KMS-11 (cell line): ENCODE data around the gene CRACDL.

Experiments
- H2AFZ ChIP-seq: fragments of 200-600 bp; sonication (generic); 2 replicates; pipeline ENCODE4 v1.6.1; 2016; ENCODE audit warnings: antibody characterized with exemption, mixed run types, low read depth
- H3K27ac ChIP-seq: fragments of 200-600 bp; sonication (generic); 2 replicates; pipeline ENCODE4 v1.6.1; 2016; ENCODE audit warnings: mild to moderate bottlenecking, mixed run types
- H3K27me3 ChIP-seq: fragments of 200-600 bp; sonication (generic); 2 replicates; pipeline ENCODE4 v1.6.1; 2017; ENCODE audit warnings: mild to moderate bottlenecking, low read depth, mixed run types, moderate library complexity; ENCODE audit not compliant: insufficient read depth
- H3K36me3 ChIP-seq: fragments of 200-600 bp; sonication (generic); 2 replicates; pipeline ENCODE4 v1.6.1; 2017; ENCODE audit warnings: mild to moderate bottlenecking, mixed run types; ENCODE audit not compliant: insufficient read depth
- H3K4me1 ChIP-seq: fragments of 200-600 bp; sonication (generic); 2 replicates; pipeline ENCODE4 v1.6.1; 2016; ENCODE audit warnings: mild to moderate bottlenecking, low read depth, mixed run types; ENCODE audit not compliant: poor library complexity, severe bottlenecking
- H3K4me2 ChIP-seq: fragments of 200-600 bp; sonication (generic); 2 replicates; pipeline ENCODE4 v1.7.0; 2016; ENCODE audit warnings: mild to moderate bottlenecking, mixed run types
- H3K4me3 ChIP-seq: fragments of 200-600 bp; sonication (generic); IDR thresholded peaks from 2 replicates; pipeline ENCODE4 v1.6.1; 2017; ENCODE audit warnings: low read depth, low read length, mixed read lengths; ENCODE audit not compliant: insufficient read depth
- H3K79me2 ChIP-seq: fragments of 200-600 bp; sonication (generic); 2 replicates; pipeline ENCODE4 v1.6.1; 2016; ENCODE audit warnings: low read depth, mixed run types; ENCODE audit not compliant: insufficient read depth
- H3K9ac ChIP-seq: fragments of 200-600 bp; sonication (generic); 2 replicates; pipeline ENCODE4 v1.6.1; 2016; ENCODE audit warnings: mild to moderate bottlenecking, mixed run types
- H4K20me1 ChIP-seq: fragments of 200-600 bp; sonication (generic); 2 replicates; pipeline ENCODE4 v1.6.1; 2016; ENCODE audit warnings: mild to moderate bottlenecking, mixed run types; ENCODE audit not compliant: insufficient read depth
- CTCF ChIP-seq: fragments of 200-600 bp; sonication (generic); conservative IDR thresholded peaks from 2 replicates; pipeline ENCODE4 v1.6.1; 2017; ENCODE audit warnings: low read depth, mild to moderate bottlenecking, antibody characterized with exemption, low read length, moderate library complexity, mixed read lengths

The CRACDL gene

DNA sequence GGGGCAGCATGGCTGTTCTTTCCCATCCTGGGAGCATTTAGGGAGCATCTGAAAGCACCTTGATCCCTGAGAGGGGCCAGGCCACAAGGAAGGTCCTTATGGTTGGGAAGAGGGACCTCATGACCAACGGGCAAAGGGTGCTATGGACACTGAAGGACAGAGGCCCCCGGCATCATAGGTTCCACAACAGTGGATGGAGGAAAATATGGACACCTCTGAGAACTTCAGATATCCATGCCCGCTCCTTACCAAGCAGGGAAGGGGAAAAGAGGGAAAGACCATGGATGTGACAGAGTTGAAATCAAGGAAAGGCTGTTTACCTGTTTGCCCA, 111.0 kb downstream of the CRACDL start:
- Histone ChIP-seq H3K27me3 (no peaks in the 10 kb centered on the region), H3K79me2 (no peaks in the 10 kb centered on the region), H3K9ac (no peak overlapping the region), H4K20me1 (no peaks in the 10 kb centered on the region), H3K4me3 (no peak overlapping the region), H2AFZ (no peak overlapping the region), H3K4me2 (no peak overlapping the region), H3K36me3 (no peaks in the 10 kb centered on the region), H3K27ac (no peak overlapping the region), H3K4me1 (no peaks in the 10 kb centered on the region)
- TF ChIP-seq CTCF, result no peak

GRCh38 chr2:98824256-98825019, 111.6 kb downstream of the CRACDL start:
- H3K4me3 ChIP-seq, result no peak overlapping the region
- no peak overlapping the region for H3K9ac ChIP-seq
- H4K20me1 ChIP-seq, result no peaks in the 10 kb centered on the region
- H3K4me1 ChIP-seq, result no peaks in the 10 kb centered on the region
- no peaks in the 10 kb centered on the region for H3K79me2 ChIP-seq
- H2AFZ ChIP-seq, result no peak overlapping the region
- no peak for TF ChIP-seq CTCF
- H3K27ac ChIP-seq, result no peak overlapping the region
- no peaks in the 10 kb centered on the region for H3K36me3 ChIP-seq
- H3K4me2 ChIP-seq, result no peak overlapping the region
- H3K27me3 ChIP-seq, result no peaks in the 10 kb centered on the region

- Histone ChIP-seq H3K36me3 (no peaks in the 10 kb centered on the region), H3K79me2 (no peaks in the 10 kb centered on the region), H4K20me1 (no peaks in the 10 kb centered on the region), H3K27ac (no peak overlapping the region), H3K27me3 (no peaks in the 10 kb centered on the region), H3K4me3 (no peak overlapping the region), H3K4me2 (no peak overlapping the region), H2AFZ (no peak overlapping the region), H3K4me1 (no peaks in the 10 kb centered on the region), H3K9ac (no peak overlapping the region)
- no peak for TF ChIP-seq CTCF
These were observed 112.5 kb downstream of the CRACDL start for GRCh38 chr2:98823196-98824170.

DNA sequence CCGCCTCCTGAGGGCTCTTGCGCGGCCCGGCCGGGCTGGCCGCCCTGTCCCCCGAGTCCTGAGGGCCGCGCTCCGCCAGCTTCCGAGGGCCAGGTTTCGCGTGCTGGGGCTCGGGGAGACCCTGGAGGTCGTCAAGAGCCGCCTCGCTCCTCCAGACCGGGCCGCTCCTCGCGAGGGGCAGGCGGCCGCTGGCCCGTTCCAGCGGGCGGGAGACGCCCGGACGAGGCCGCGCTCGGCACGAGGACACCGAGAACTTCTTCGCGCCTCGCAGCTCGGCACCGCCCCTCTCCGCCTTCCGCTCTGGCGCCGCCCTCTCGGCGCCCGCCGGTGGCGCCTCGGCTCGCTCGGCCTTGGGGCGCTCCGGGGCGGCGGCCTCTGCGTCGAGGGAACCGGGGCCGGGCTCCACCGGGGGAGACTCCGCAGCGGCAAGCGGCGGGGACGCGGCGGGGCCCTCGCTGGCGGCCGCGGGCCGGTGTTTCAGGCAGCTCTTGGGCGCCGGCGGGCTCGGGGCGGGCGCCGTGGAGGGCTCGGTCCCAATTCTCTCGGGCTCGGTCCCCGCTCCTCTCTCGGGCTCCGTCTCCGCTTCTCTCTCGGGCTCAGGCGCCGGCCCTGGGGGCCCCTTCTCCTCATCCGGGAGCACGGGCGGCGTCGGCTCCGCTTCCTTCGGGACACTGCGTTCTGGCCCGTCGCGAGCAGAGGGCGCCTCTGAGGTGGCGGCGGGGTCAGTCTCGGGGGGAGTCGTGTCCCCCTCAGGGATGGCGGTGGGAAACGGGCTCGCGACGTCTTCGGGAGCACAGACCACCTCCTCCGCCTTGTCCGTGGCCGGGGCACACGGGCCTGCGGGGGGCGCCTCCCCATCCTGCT, 113.5 kb downstream of the CRACDL start:
- TF ChIP-seq CTCF, result no peak
- Histone ChIP-seq H4K20me1 (no peaks in the 10 kb centered on the region), H3K4me1 (no peaks in the 10 kb centered on the region), H3K4me2 (no peak overlapping the region), H3K27ac (no peak overlapping the region), H3K9ac (no peak overlapping the region), H3K27me3 (no peaks in the 10 kb centered on the region), H3K79me2 (no peaks in the 10 kb centered on the region), H3K4me3 (no peak overlapping the region), H3K36me3 (no peaks in the 10 kb centered on the region), H2AFZ (no peak overlapping the region)
